B cell (primary cell): ENCODE measurements around the gene CAMTA1. TPM values are rescaled to one million over a fixed set of nuclear protein-coding genes. Genes with fewer than 3 reads are reported as not detected.

ENCODE experiments used
- ATAC-seq: fragments of 200-7000 bp; cut with Tn5 transposase; one replicate; pipeline ENCODE4 v1.10.0; 2021; ENCODE audit warnings: low read depth, mild to moderate bottlenecking, moderate number of reproducible peaks, moderate library complexity
- CTCF ChIA-PET: fragments of 350-600 bp; sonication (Branson Sonifier 250); formaldehyde crosslinking; loops from one replicate; lab custom pipeline; 2021; ENCODE audit warnings: antibody characterized with exemption, inconsistent platforms; lab: Charles Lee
- POLR2A ChIA-PET: fragments of 350-600 bp; sonication (Branson Sonifier 250); formaldehyde crosslinking; loops from one replicate; lab custom pipeline; 2021; ENCODE audit warnings: antibody characterized with exemption; lab: Charles Lee
- DNase-seq: peaks from one replicate; pipeline ENCODE4 v3.0.0; 2013
- H2AFZ ChIP-seq: 2 replicates; pipeline ENCODE4 v1.6.1; 2012; ENCODE audit warnings: mild to moderate bottlenecking, low read depth, low read length; ENCODE audit not compliant: insufficient read depth, poor library complexity, severe bottlenecking
- H3K27ac ChIP-seq, 2 donors: 1 replicate in 1 of 2; 2 replicates in 1 of 2; pipeline ENCODE4 v1.5.1; 2012 to 2013; ENCODE audit warnings: low read length in 2 of 2, mild to moderate bottlenecking in 2 of 2, moderate library complexity in 1 of 2
- H3K27me3 ChIP-seq, 4 experiments: fragments of 200-600 bp in 1 of 4; sonication (generic) in 1 of 4; replicated peaks in 1 of 4; 1 replicate in 2 of 4; 2 replicates in 2 of 4; pipeline versions ENCODE4 v1.6.1 to v1.7.0; 2013 to 2016; ENCODE audit warnings: low read length in 3 of 4, mild to moderate bottlenecking in 2 of 4, mixed read lengths in 1 of 4, moderate library complexity in 1 of 4; ENCODE audit not compliant: insufficient read depth in 4 of 4, control insufficient read depth in 3 of 4; ENCODE audit errors: control extremely low read depth in 1 of 4
- H3K36me3 ChIP-seq, 2 experiments: replicated peaks in 1 of 2; 1 replicate in 1 of 2; 2 replicates in 1 of 2; pipeline versions ENCODE4 v1.6.1 to v1.7.1; 2013; ENCODE audit warnings: low read length in 1 of 2; ENCODE audit not compliant: insufficient read depth in 2 of 2, control insufficient read depth in 1 of 2; ENCODE audit errors: control extremely low read depth in 1 of 2, extremely low read depth in 1 of 2
- H3K4me1 ChIP-seq, 2 donors: fragments of 200-600 bp in 1 of 2; sonication (generic) in 1 of 2; 1 replicate in 1 of 2; 2 replicates in 1 of 2; pipeline versions ENCODE4 v1.5.1 to v1.6.1; 2013 to 2017; ENCODE audit warnings: low read length in 2 of 2; ENCODE audit not compliant: control insufficient read depth in 2 of 2, insufficient read depth in 2 of 2
- H3K4me2 ChIP-seq: replicated peaks from 2 replicates; pipeline ENCODE3; 2012; ENCODE audit warnings: mild to moderate bottlenecking, low read depth, low read length; ENCODE audit not compliant: poor library complexity, severe bottlenecking
- H3K4me3 ChIP-seq, 5 experiments: fragments of 200-600 bp in 1 of 5; sonication (generic) in 1 of 5; 1 replicate in 3 of 5; 2 replicates in 2 of 5; pipeline versions ENCODE4 v1.5.1 to v1.7.0; 2011 to 2016; ENCODE audit warnings: low read length in 4 of 5, mild to moderate bottlenecking in 4 of 5, low read depth in 2 of 5, control low read depth in 1 of 5, moderate library complexity in 1 of 5; ENCODE audit not compliant: insufficient read depth in 1 of 5; ENCODE audit errors: control extremely low read depth in 1 of 5, extremely low read depth in 1 of 5
- H3K79me2 ChIP-seq: fragments of 200-600 bp; sonication (generic); one replicate; pipeline ENCODE4 v1.6.0; 2016; ENCODE audit warnings: low read length; ENCODE audit not compliant: control insufficient read depth, insufficient read depth
- H3K9ac ChIP-seq: fragments of 200-600 bp; sonication (generic); 2 replicates; pipeline ENCODE4 v1.6.1; 2017; ENCODE audit warnings: mild to moderate bottlenecking, low read length, moderate library complexity
- H3K9me3 ChIP-seq, 3 donors: one replicate each; pipeline versions ENCODE4 v1.6.1 to v1.7.1; 2013; ENCODE audit warnings: low read length in 2 of 3; ENCODE audit not compliant: control insufficient read depth in 2 of 3, insufficient read depth in 1 of 3; ENCODE audit errors: control extremely low read depth in 1 of 3
- H4K20me1 ChIP-seq: 2 replicates; pipeline ENCODE4 v1.6.0; 2012; ENCODE audit warnings: mild to moderate bottlenecking, low read length; ENCODE audit not compliant: insufficient read depth, control insufficient read depth, poor library complexity, severe bottlenecking
- H3K27ac Mint-ChIP-seq: one replicate; pipeline ENCODE4 v1.8.0; 2021; ENCODE audit warnings: mixed read lengths
- H3K27me3 Mint-ChIP-seq: one replicate; pipeline ENCODE4 v1.8.0; 2021; ENCODE audit warnings: mixed read lengths
- H3K4me1 Mint-ChIP-seq: one replicate; pipeline ENCODE4 v1.8.0; 2021; ENCODE audit warnings: mixed read lengths
- H3K4me3 Mint-ChIP-seq: one replicate; pipeline ENCODE4 v1.8.0; 2021; ENCODE audit warnings: mixed read lengths
- H3K9me3 Mint-ChIP-seq: one replicate; pipeline ENCODE4 v1.8.0; 2022; ENCODE audit warnings: mixed read lengths; ENCODE audit not compliant: insufficient read depth
- EZH2 ChIP-seq: IDR thresholded peaks from 2 replicates; pipeline ENCODE4 v1.6.1; 2012; ENCODE audit warnings: borderline replicate concordance, low read depth, mild to moderate bottlenecking, moderate library complexity, low read length; ENCODE audit not compliant: insufficient read depth, poor library complexity, severe bottlenecking
- WGBS: methylation state at CpG from one replicate; pipeline ENCODE4 v1.1.5; 2013; ENCODE audit warnings: missing lambda C conversion rate; ENCODE audit not compliant: insufficient coverage; 5-methylcytosine and 5-hydroxymethylcytosine counted together
- intact Hi-C: fragments of 100-400 bp; cut with micrococcal nuclease; formaldehyde crosslinking; loops from one replicate; pipeline ENCODE4 v1.10.0; 2022
- polyA plus RNA-seq: library from polyadenylated mRNA; depleted of rRNA; stranded (reverse); fragments of >200 nt; gene quantifications from 2 replicates; pipeline ENCODE4 v1.2.3, GENCODE V29; 2012
- total RNA-seq, 2 donors: library from RNA; stranded (reverse); fragments of 120-200 nt in 1 of 2; gene quantifications; 1 replicate in 1 of 2; 2 replicates in 1 of 2; pipeline versions ENCODE4 v1.2.3 to v1.2.4, GENCODE V29; 2013 to 2022
- TF ChIP-seq, protein P1 (sequence below): fragments of 200-600 bp; IDR thresholded peaks from one replicate; pipeline ENCODE4 v1.8.0; 2022; ENCODE audit warnings: antibody characterized with exemption, mild to moderate bottlenecking

The CAMTA1 gene
- total and polyA plus RNA-seq, 2 donors (not counting 1 experiment from before 2014, with no cell fraction given), result 42.2 to 45.7 TPM

DNA sequence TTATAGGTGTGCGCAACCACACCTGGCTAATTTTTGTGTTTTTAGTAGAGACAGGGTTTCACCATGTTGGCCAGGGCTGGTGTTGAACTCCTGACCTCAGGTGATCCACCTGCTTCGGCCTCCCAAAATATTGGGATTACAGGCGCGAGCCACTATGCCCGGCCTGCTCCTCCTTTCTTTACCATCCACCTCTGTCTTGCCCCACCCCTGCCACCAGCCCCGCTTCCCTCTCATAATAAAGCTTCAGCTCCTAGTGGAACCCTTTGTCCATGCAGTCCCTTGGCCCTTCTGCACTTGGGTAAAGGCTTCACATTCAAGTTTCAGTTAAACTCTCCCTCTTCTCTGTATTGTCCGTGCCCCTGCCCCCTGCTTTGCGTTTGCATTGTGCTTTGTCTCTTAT is 120.1 kb downstream of the CAMTA1 start:
- no peak overlapping the region for H3K9ac ChIP-seq
- no peaks in the 10 kb centered on the region for H3K9me3 ChIP-seq
- no peak for ATAC-seq
- Mint-ChIP-seq H3K4me3 (no peak overlapping the region), H3K9me3 (no peaks in the 10 kb centered on the region), H3K4me1 (no peaks in the 10 kb centered on the region), H3K27me3 (peaks cover 4% of the 10 kb centered on the region), H3K27ac (no peak overlapping the region)
- H3K4me2 ChIP-seq, result no peak overlapping the region
- ChIA-PET CTCF (no interaction called here), POLR2A (no interaction called here)
- 95% methylated on average over 6 of the region's 8 CpGs for WGBS
- no peak overlapping the region for H3K27ac ChIP-seq
- H3K27me3 ChIP-seq, result no peaks in the 10 kb centered on the region
- no peaks in the 10 kb centered on the region for H4K20me1 ChIP-seq
- DNase-seq, result no peak
- no peak overlapping the region for H2AFZ ChIP-seq
- intact Hi-C loops, result no loop called here
- H3K36me3 ChIP-seq, result no peaks in the 10 kb centered on the region
- no peaks in the 10 kb centered on the region for H3K4me1 ChIP-seq
- TF ChIP-seq, protein P1, sequence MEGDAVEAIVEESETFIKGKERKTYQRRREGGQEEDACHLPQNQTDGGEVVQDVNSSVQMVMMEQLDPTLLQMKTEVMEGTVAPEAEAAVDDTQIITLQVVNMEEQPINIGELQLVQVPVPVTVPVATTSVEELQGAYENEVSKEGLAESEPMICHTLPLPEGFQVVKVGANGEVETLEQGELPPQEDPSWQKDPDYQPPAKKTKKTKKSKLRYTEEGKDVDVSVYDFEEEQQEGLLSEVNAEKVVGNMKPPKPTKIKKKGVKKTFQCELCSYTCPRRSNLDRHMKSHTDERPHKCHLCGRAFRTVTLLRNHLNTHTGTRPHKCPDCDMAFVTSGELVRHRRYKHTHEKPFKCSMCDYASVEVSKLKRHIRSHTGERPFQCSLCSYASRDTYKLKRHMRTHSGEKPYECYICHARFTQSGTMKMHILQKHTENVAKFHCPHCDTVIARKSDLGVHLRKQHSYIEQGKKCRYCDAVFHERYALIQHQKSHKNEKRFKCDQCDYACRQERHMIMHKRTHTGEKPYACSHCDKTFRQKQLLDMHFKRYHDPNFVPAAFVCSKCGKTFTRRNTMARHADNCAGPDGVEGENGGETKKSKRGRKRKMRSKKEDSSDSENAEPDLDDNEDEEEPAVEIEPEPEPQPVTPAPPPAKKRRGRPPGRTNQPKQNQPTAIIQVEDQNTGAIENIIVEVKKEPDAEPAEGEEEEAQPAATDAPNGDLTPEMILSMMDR, result no peak
- no peak for TF ChIP-seq EZH2
- no peaks in the 10 kb centered on the region for H3K79me2 ChIP-seq
- no peak overlapping the region for H3K4me3 ChIP-seq

DNA sequence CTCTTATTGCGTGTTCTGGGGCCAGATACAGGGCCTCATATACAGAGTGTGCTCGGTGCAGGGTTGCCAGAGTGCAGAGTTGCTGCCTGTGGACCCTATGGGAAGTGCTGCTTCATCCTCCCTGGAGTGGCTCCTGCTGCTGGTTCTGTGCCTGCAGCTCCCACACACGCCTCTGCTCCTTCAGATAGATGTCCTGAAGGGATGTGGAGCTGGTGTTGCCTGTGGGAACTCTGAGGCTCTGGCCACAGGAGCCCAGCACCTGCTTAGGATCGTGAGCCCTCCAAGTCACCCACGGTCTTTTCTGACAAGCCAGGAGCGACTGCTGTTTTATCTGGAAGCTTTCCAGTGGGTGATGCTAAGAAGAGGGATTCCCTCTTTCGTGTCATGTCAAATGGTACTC is 120.5 kb downstream of the CAMTA1 start:
- no peak overlapping the region for H3K27ac ChIP-seq
- Mint-ChIP-seq H3K27me3 (peaks cover 7% of the 10 kb centered on the region), H3K4me3 (no peak overlapping the region), H3K27ac (no peak overlapping the region), H3K9me3 (no peaks in the 10 kb centered on the region), H3K4me1 (no peaks in the 10 kb centered on the region)
- H3K4me1 ChIP-seq, result no peaks in the 10 kb centered on the region
- ChIA-PET CTCF (no interaction called here), POLR2A (no interaction called here)
- ATAC-seq, result no peak
- DNase-seq, result no peak
- intact Hi-C loops, result no loop called here
- no peaks in the 10 kb centered on the region for H3K36me3 ChIP-seq
- 90% methylated on average over 7 of the region's 7 CpGs for WGBS
- no peak for TF ChIP-seq EZH2
- TF ChIP-seq, protein P1, result no peak
- H3K4me2 ChIP-seq, result no peak overlapping the region
- H3K27me3 ChIP-seq, result no peaks in the 10 kb centered on the region
- no peak overlapping the region for H3K9ac ChIP-seq
- H3K4me3 ChIP-seq, result no peak overlapping the region
- no peaks in the 10 kb centered on the region for H3K9me3 ChIP-seq
- no peak overlapping the region for H2AFZ ChIP-seq
- no peaks in the 10 kb centered on the region for H4K20me1 ChIP-seq
- H3K79me2 ChIP-seq, result no peaks in the 10 kb centered on the region
